CD14-positive monocyte (primary cell): ENCODE results near the gene ASTN2. TPM values are rescaled to one million over a fixed set of nuclear protein-coding genes. Genes with fewer than 3 reads are reported as not detected.

Experiments
- DNase-seq, 3 donors: peaks; one replicate each; pipeline ENCODE4 v3.0.0-alpha.2; 2011 to 2022
- H2AFZ ChIP-seq: 2 replicates; pipeline ENCODE4 v1.6.0; 2012; ENCODE audit warnings: mild to moderate bottlenecking, low read depth, low read length, inconsistent platforms; ENCODE audit not compliant: insufficient read depth, poor library complexity, severe bottlenecking
- H3K27ac ChIP-seq, 2 donors: 1 replicate in 1 of 2; 2 replicates in 1 of 2; pipeline ENCODE4 v1.5.1; 2012 to 2013; ENCODE audit warnings: low read length in 2 of 2, control low read depth in 1 of 2, inconsistent platforms in 1 of 2, low read depth in 1 of 2, mild to moderate bottlenecking in 1 of 2
- H3K27me3 ChIP-seq, 2 donors: one replicate each; pipeline versions ENCODE4 v1.6.0 to v1.6.1; 2011 to 2013; ENCODE audit warnings: low read length in 2 of 2; ENCODE audit not compliant: control insufficient read depth in 2 of 2, insufficient read depth in 2 of 2
- H3K36me3 ChIP-seq, 2 donors: replicated peaks in 1 of 2; 1 replicate in 1 of 2; 2 replicates in 1 of 2; pipeline versions ENCODE4 v1.5.1 to v1.6.1; 2012 to 2013; ENCODE audit warnings: low read length in 2 of 2, control low read depth in 1 of 2, inconsistent platforms in 1 of 2, mild to moderate bottlenecking in 1 of 2; ENCODE audit not compliant: insufficient read depth in 2 of 2, control insufficient read depth in 1 of 2
- H3K4me1 ChIP-seq, 2 donors: 1 replicate in 1 of 2; 2 replicates in 1 of 2; pipeline versions ENCODE4 v1.5.1 to v1.6.1; 2012 to 2013; ENCODE audit warnings: low read length in 2 of 2, control low read depth in 1 of 2, inconsistent platforms in 1 of 2, mild to moderate bottlenecking in 1 of 2, moderate library complexity in 1 of 2; ENCODE audit not compliant: insufficient read depth in 2 of 2, control insufficient read depth in 1 of 2
- H3K4me2 ChIP-seq: replicated peaks from 2 replicates; pipeline ENCODE3; 2012; ENCODE audit warnings: low read length, moderate library complexity, mild to moderate bottlenecking; ENCODE audit not compliant: poor library complexity, severe bottlenecking; ENCODE audit errors: extremely low read depth
- H3K4me3 ChIP-seq, 3 experiments: fragments of 200-600 bp in 1 of 3; sonication (generic) in 1 of 3; replicated peaks in 1 of 3; 1 replicate in 2 of 3; 2 replicates in 1 of 3; pipeline ENCODE4 v1.5.1; 2011 to 2013; ENCODE audit warnings: low read length in 3 of 3, mild to moderate bottlenecking in 3 of 3, control low read depth in 2 of 3, low read depth in 2 of 3, inconsistent platforms in 1 of 3, moderate library complexity in 1 of 3
- H3K79me2 ChIP-seq: 2 replicates; pipeline ENCODE4 v1.6.0; 2012; ENCODE audit warnings: mild to moderate bottlenecking, control low read depth, inconsistent platforms, low read length, moderate library complexity; ENCODE audit not compliant: insufficient read depth
- H3K9ac ChIP-seq: 2 replicates; pipeline ENCODE4 v1.6.0; 2017; ENCODE audit warnings: low read length, mild to moderate bottlenecking; ENCODE audit not compliant: insufficient read depth, poor library complexity, severe bottlenecking
- H3K9me3 ChIP-seq, 2 donors: replicated peaks in 1 of 2; 1 replicate in 1 of 2; 2 replicates in 1 of 2; pipeline versions ENCODE4 v1.5.1 to v1.6.1; 2012 to 2013; ENCODE audit warnings: low read length in 2 of 2, control low read depth in 1 of 2; ENCODE audit not compliant: control insufficient read depth in 1 of 2, insufficient read depth in 1 of 2
- H4K20me1 ChIP-seq: 2 replicates; pipeline ENCODE4 v1.6.0; 2012; ENCODE audit warnings: mild to moderate bottlenecking, low read length, control low read depth, moderate library complexity; ENCODE audit not compliant: insufficient read depth
- H3K27ac Mint-ChIP-seq, 7 donors: one replicate each; pipeline ENCODE4 v1.8.0; 2020; ENCODE audit warnings: mild to moderate bottlenecking in 7 of 7, mixed read lengths in 7 of 7, moderate library complexity in 6 of 7, inconsistent platforms in 2 of 7
- H3K27me3 Mint-ChIP-seq, 3 donors: one replicate each; pipeline ENCODE4 v1.8.0; 2021 to 2022; ENCODE audit warnings: low read depth in 3 of 3, mild to moderate bottlenecking in 3 of 3, mixed read lengths in 3 of 3, moderate library complexity in 3 of 3, inconsistent platforms in 1 of 3
- H3K36me3 Mint-ChIP-seq, 2 donors: one replicate each; pipeline ENCODE4 v1.8.0; 2020; ENCODE audit warnings: mixed read lengths in 2 of 2, inconsistent platforms in 1 of 2, mild to moderate bottlenecking in 1 of 2
- H3K4me1 Mint-ChIP-seq: one replicate; pipeline ENCODE4 v1.8.0; 2020; ENCODE audit warnings: mild to moderate bottlenecking, mixed read lengths
- H3K4me3 Mint-ChIP-seq, 2 donors: one replicate each; pipeline ENCODE4 v1.8.0; 2020; ENCODE audit warnings: mild to moderate bottlenecking in 2 of 2, mixed read lengths in 2 of 2, moderate library complexity in 1 of 2
- H3K9me3 Mint-ChIP-seq, 7 donors: one replicate each; pipeline ENCODE4 v1.8.0; 2020 to 2022; ENCODE audit warnings: mixed read lengths in 7 of 7, mild to moderate bottlenecking in 6 of 7, moderate library complexity in 6 of 7, inconsistent platforms in 2 of 7
- CTCF ChIP-seq: fragments of 200-600 bp; IDR thresholded peaks from one replicate; pipeline ENCODE4 v1.8.0; 2022; ENCODE audit warnings: antibody characterized with exemption, mild to moderate bottlenecking
- WGBS: methylation state at CpG from one replicate; pipeline ENCODE4 v1.1.5; 2013; ENCODE audit warnings: missing lambda C conversion rate; ENCODE audit not compliant: insufficient coverage; 5-methylcytosine and 5-hydroxymethylcytosine counted together
- intact Hi-C, 2 donors: fragments of 100-400 bp; cut with micrococcal nuclease; formaldehyde crosslinking; loops; one replicate each; pipeline versions ENCODE4 v1.15.0 to v1.15.1; 2023
- polyA plus RNA-seq, 3 donors: library from polyadenylated mRNA; depleted of rRNA in 1 of 3; unstranded in 2 of 3; stranded (reverse) in 1 of 3; fragments of 300-500 nt in 2 of 3; fragments of >200 nt in 1 of 3; fragmentation: Illumina TruSeq in 2 of 3; gene quantifications; 1 replicate in 2 of 3; 2 replicates in 1 of 3; pipeline ENCODE4 v1.2.3, GENCODE V29; 2012 to 2021

Gene ASTN2
- polyA plus RNA-seq, 3 donors = not detected

- Mint-ChIP-seq H3K27me3 (peaks cover 0 to 3% (median 2%) of the 10 kb centered on the region in 3 donors), H3K4me1 (no peaks in the 10 kb centered on the region), H3K36me3 (no peaks in the 10 kb centered on the region), H3K4me3 (no peak overlapping the region), H3K27ac (no peak overlapping the region), H3K9me3 (peaks cover 0 to 5% (median 3%) of the 10 kb centered on the region in 7 donors)
- Histone ChIP-seq H3K9ac (no peak overlapping the region), H3K4me3 (no peak overlapping the region), H2AFZ (no peak overlapping the region), H3K27me3 (no peaks in the 10 kb centered on the region), H3K4me2 (no peak overlapping the region), H3K9me3 (no peaks in the 10 kb centered on the region), H3K27ac (no peak overlapping the region), H3K79me2 (no peaks in the 10 kb centered on the region), H3K36me3 (no peaks in the 10 kb centered on the region), H4K20me1 (no peaks in the 10 kb centered on the region), H3K4me1 (no peaks in the 10 kb centered on the region)
- WGBS = 93% methylated on average over 2 of the region's 4 CpGs
- intact Hi-C loops = no loop called here
- no peak for TF ChIP-seq CTCF
- DNase-seq = no peak
These were observed 279.9 kb downstream of the ASTN2 start for GRCh38 chr9:117134826-117135500.

GRCh38 chr9:117126871-117127270 is 288.0 kb downstream of the ASTN2 start:
- H3K36me3 Mint-ChIP-seq = no peaks in the 10 kb centered on the region
- Histone ChIP-seq H3K79me2 (no peaks in the 10 kb centered on the region), H3K9me3 (no peaks in the 10 kb centered on the region), H4K20me1 (no peaks in the 10 kb centered on the region), H3K27ac (no peak overlapping the region), H3K27me3 (no peaks in the 10 kb centered on the region), H3K4me1 (no peaks in the 10 kb centered on the region), H3K4me3 (no peak overlapping the region), H3K4me2 (no peak overlapping the region), H2AFZ (no peak overlapping the region), H3K36me3 (no peaks in the 10 kb centered on the region), H3K9ac (no peak overlapping the region)
- no peaks in the 10 kb centered on the region for H3K4me1 Mint-ChIP-seq
- TF ChIP-seq CTCF = no peak
- no peak overlapping the region for H3K4me3 Mint-ChIP-seq
- intact Hi-C loops = no loop called here
- H3K9me3 Mint-ChIP-seq = peaks cover 0 to 8% (median 0%) of the 10 kb centered on the region in 7 donors
- H3K27ac Mint-ChIP-seq = no peak overlapping the region
- DNase-seq = no peak
- peaks cover 0 to 2% (median 1%) of the 10 kb centered on the region in 3 donors for H3K27me3 Mint-ChIP-seq
- 90% methylated on average over 2 of the region's 2 CpGs for WGBS
